GM12878 (cell line): Measurements from ENCODE around the gene CHD9. TPM values are rescaled to one million over a fixed set of nuclear protein-coding genes. Genes with fewer than 3 reads are reported as not detected.
A peak's percentile ranks its signal among the peaks of the same experiment; 100 is the strongest.

Experiments
- CHD1 ChIP-seq: IDR thresholded peaks from 2 replicates; pipeline ENCODE4 v1.6.1; 2012; ENCODE audit warnings: low read depth, low read length, improper control_type of control experiment
- CUX1 ChIP-seq: IDR thresholded peaks from 2 replicates; pipeline ENCODE4 v1.6.1; 2012; ENCODE audit warnings: improper control_type of control experiment, low read depth, low read length; ENCODE audit not compliant: insufficient replicate concordance
- E4F1 ChIP-seq: fragments of 450-650 bp; IDR thresholded peaks from 2 replicates; pipeline ENCODE4 v1.6.1; 2018; ENCODE audit warnings: borderline replicate concordance, mild to moderate bottlenecking; ENCODE audit not compliant: partially characterized antibody
- ETV6 ChIP-seq, 2 experiments: fragments of 450-650 bp in 1 of 2; IDR thresholded peaks in 1 of 2; conservative IDR thresholded peaks in 1 of 2; 2 replicates each; pipeline ENCODE4 v1.6.1; 2014; ENCODE audit warnings: antibody characterized with exemption in 1 of 2, borderline replicate concordance in 1 of 2, low read depth in 1 of 2, mild to moderate bottlenecking in 1 of 2, moderate library complexity in 1 of 2
- JUND ChIP-seq: IDR thresholded peaks from 2 replicates; pipeline ENCODE4 v1.6.1; 2012; ENCODE audit warnings: low read depth, mild to moderate bottlenecking, low read length, improper control_type of control experiment, moderate library complexity
- MEF2A ChIP-seq: IDR thresholded peaks from 2 replicates; pipeline ENCODE4 v1.6.1; 2011; ENCODE audit warnings: low read depth, mild to moderate bottlenecking, low read length, moderate library complexity; ENCODE audit not compliant: insufficient read depth
- NBN ChIP-seq: fragments of 450-650 bp; IDR thresholded peaks from 2 replicates; pipeline ENCODE4 v1.6.1; 2016
- NFYA ChIP-seq: IDR thresholded peaks from 2 replicates; pipeline ENCODE4 v1.6.1; 2011; ENCODE audit warnings: low read depth, mild to moderate bottlenecking, low read length, improper control_type of control experiment, borderline replicate concordance
- NR2C2 ChIP-seq: IDR thresholded peaks from 2 replicates; pipeline ENCODE4 v1.6.1; 2011; ENCODE audit warnings: borderline replicate concordance, low read depth; ENCODE audit not compliant: control insufficient read depth, insufficient read length
- NRF1 ChIP-seq: conservative IDR thresholded peaks from 2 replicates; pipeline ENCODE4 v1.6.1; 2011; ENCODE audit warnings: mild to moderate bottlenecking, low read depth, low read length, improper control_type of control experiment
- PAX5 ChIP-seq: IDR thresholded peaks from 2 replicates; pipeline ENCODE4 v1.6.1; 2011; ENCODE audit warnings: low read depth, low read length, borderline replicate concordance
- POLR2AphosphoS2 ChIP-seq: IDR thresholded peaks from 2 replicates; pipeline ENCODE4 v1.6.1; 2011; ENCODE audit warnings: low read depth, mild to moderate bottlenecking, low read length, improper control_type of control experiment, moderate library complexity
- SIN3A ChIP-seq: IDR thresholded peaks from 2 replicates; pipeline ENCODE4 v1.6.1; 2012; ENCODE audit warnings: low read depth, low read length, improper control_type of control experiment
- SREBF1 ChIP-seq: IDR thresholded peaks from 2 replicates; pipeline ENCODE4 v1.6.1; 2012; ENCODE audit warnings: mild to moderate bottlenecking, low read length
- SUPT20H ChIP-seq: IDR thresholded peaks from 2 replicates; pipeline ENCODE4 v1.6.1; 2011; ENCODE audit warnings: low read depth, mild to moderate bottlenecking, low read length, moderate library complexity, borderline replicate concordance; ENCODE audit not compliant: control insufficient read depth
- TARDBP ChIP-seq: IDR thresholded peaks from 2 replicates; pipeline ENCODE4 v1.6.1; 2016; ENCODE audit warnings: borderline replicate concordance
- TCF12 ChIP-seq: IDR thresholded peaks from 2 replicates; pipeline ENCODE4 v1.6.1; 2011; ENCODE audit warnings: low read depth, mild to moderate bottlenecking, low read length
- WRNIP1 ChIP-seq: IDR thresholded peaks from 2 replicates; pipeline ENCODE4 v1.6.1; 2011; ENCODE audit warnings: low read depth, low read length, improper control_type of control experiment, borderline replicate concordance
- YY1 ChIP-seq: IDR thresholded peaks from 2 replicates; pipeline ENCODE4 v1.6.1; 2011; ENCODE audit warnings: low read depth, mild to moderate bottlenecking, low read length
- ZBTB33 ChIP-seq: fragments of 450-650 bp; IDR thresholded peaks from 2 replicates; pipeline ENCODE4 v1.6.1; 2017; ENCODE audit warnings: mild to moderate bottlenecking
- ZNF217 ChIP-seq: fragments of 450-650 bp; IDR thresholded peaks from 2 replicates; pipeline ENCODE4 v1.6.1; 2017; ENCODE audit warnings: antibody characterized with exemption, mild to moderate bottlenecking
- polyA plus RNA-seq, 11 experiments: library from polyadenylated mRNA; depleted of rRNA in 4 of 11; unstranded in 6 of 11; stranded (reverse) in 5 of 11; fragments of >200 nt; fragmentation: Nextera tagmentation in 4 of 11; fragmentation: Illumina TruSeq in 1 of 11; extraction: Ambion mirVana in 4 of 11; extraction: Trizol in 1 of 11; gene quantifications; 1 replicate in 1 of 11; 2 replicates in 10 of 11; pipeline versions ENCODE4 v1.2.1 to v1.2.3, GENCODE V29; 2011 to 2016; ENCODE audit warnings: inconsistent platforms in 2 of 11, missing spikeins in 2 of 11, low read depth in 1 of 11
- total RNA-seq, 4 experiments: library from RNA; depleted of rRNA in 3 of 4; stranded (reverse); fragments of >200 nt in 3 of 4; fragmentation: Illumina TruSeq in 1 of 4; extraction: Trizol in 1 of 4; gene quantifications; 2 replicates each; pipeline versions ENCODE4 v1.2.1 to v1.2.3, GENCODE V29; 2013 to 2021

CHD9 gene
- total and polyA plus RNA-seq, 10 of the 15 experiments (the other 5 are each of a cell fraction or from before 2014, with no cell fraction given): 29.2 to 95.7 (median 54.3) TPM

- no peak for TF ChIP-seq CHD1
- no peak for TF ChIP-seq YY1
- no peak for TF ChIP-seq NRF1
- no peak for TF ChIP-seq TARDBP
- TF ChIP-seq NFYA: no peak
- 0 out of 2 replicates have a peak, but pooled peaks have one; percentile 14 for TF ChIP-seq JUND
- TF ChIP-seq ETV6 (conservative IDR thresholded peaks at IDR 0.05 in 1 of 2, IDR thresholded peaks at IDR 0.05 in 1 of 2; ENCODE audit: borderline replicate concordance in 1 of 2, low read depth in 1 of 2): no peak
- no peak for TF ChIP-seq POLR2AphosphoS2
- no peak for TF ChIP-seq CUX1
- no peak; the same call in 1 of the 2 replicates for TF ChIP-seq TCF12
- no peak for TF ChIP-seq SREBF1
- no peak for TF ChIP-seq NR2C2
- no peak for TF ChIP-seq ZBTB33
- TF ChIP-seq PAX5: no peak; the same call in 1 of the 2 replicates
- no peak for TF ChIP-seq NBN
- no peak; the same call in 1 of the 2 replicates for TF ChIP-seq ZNF217
- TF ChIP-seq SUPT20H: no peak
- TF ChIP-seq E4F1: no peak
- TF ChIP-seq SIN3A: peak; percentile 37; the same call in 1 of the 2 replicates
- TF ChIP-seq MEF2A: no peak
- TF ChIP-seq WRNIP1: no peak
Measured at GRCh38 chr16:53099318-53100130, 44.7 kb downstream of the CHD9 start (continued).
